ENCODE measurements around the gene PPM1H.

PPM1H gene

DNA sequence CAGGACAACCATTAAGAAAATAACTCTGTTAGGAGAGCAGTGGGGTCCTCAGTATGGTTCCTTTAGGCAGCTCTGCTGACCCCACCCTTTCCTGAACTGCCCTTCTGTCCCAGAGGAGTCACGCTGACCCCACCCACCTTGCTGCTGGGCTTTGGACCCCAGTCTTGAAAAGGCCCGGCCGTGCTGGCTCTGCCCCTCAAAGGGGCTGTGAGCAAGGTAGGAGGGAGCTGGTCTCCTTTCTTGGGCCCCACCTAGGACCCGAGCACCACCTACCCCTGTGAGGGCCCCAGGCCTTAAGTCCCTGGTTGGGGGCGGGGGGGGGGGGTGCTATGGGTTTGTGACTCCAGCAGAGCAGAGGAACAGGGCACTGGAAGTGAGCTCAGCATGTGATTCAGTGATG lies 297.3 kb downstream of the PPM1H start:
- no peak overlapping the region for H3K9ac ChIP-seq (ENCODE audit: low read length)
- no peaks in the 10 kb centered on the region for H3F3A ChIP-seq (ENCODE audit: insufficient read depth, low read length)
- H3K9me3 ChIP-seq (ENCODE audit: low read length) = no peaks in the 10 kb centered on the region
- H3K9me2 ChIP-seq (ENCODE audit: low read depth, low read length) = no peaks in the 10 kb centered on the region
- no peak overlapping the region for H2AFZ ChIP-seq (ENCODE audit: low read length)
- H4K20me1 ChIP-seq (ENCODE audit: insufficient read depth, low read length) = no peaks in the 10 kb centered on the region
- H3K27ac ChIP-seq (ENCODE audit: low read depth, low read length, poor library complexity, severe bottlenecking) = no peak overlapping the region
- TF ChIP-seq, protein P1, sequence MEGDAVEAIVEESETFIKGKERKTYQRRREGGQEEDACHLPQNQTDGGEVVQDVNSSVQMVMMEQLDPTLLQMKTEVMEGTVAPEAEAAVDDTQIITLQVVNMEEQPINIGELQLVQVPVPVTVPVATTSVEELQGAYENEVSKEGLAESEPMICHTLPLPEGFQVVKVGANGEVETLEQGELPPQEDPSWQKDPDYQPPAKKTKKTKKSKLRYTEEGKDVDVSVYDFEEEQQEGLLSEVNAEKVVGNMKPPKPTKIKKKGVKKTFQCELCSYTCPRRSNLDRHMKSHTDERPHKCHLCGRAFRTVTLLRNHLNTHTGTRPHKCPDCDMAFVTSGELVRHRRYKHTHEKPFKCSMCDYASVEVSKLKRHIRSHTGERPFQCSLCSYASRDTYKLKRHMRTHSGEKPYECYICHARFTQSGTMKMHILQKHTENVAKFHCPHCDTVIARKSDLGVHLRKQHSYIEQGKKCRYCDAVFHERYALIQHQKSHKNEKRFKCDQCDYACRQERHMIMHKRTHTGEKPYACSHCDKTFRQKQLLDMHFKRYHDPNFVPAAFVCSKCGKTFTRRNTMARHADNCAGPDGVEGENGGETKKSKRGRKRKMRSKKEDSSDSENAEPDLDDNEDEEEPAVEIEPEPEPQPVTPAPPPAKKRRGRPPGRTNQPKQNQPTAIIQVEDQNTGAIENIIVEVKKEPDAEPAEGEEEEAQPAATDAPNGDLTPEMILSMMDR (IDR thresholded peaks at IDR 0.05; ENCODE audit: low read length) = no peak
- no peak for TF ChIP-seq EZH2 (IDR thresholded peaks at IDR 0.05; ENCODE audit: borderline replicate concordance, low read length)
- H3K79me2 ChIP-seq (ENCODE audit: insufficient read depth, low read length) = no peaks in the 10 kb centered on the region
- no peak overlapping the region for H3K4me3 ChIP-seq (ENCODE audit: low read depth, low read length, poor library complexity, severe bottlenecking)
- H3K27me3 ChIP-seq (ENCODE audit: insufficient read depth, low read length) = no peaks in the 10 kb centered on the region; the same call in 1 of the 2 replicates
- no peaks in the 10 kb centered on the region for H3K36me3 ChIP-seq (ENCODE audit: insufficient read depth, low read length)
- no peak overlapping the region for H3K4me2 ChIP-seq (ENCODE audit: low read length)
- peaks cover under 1% of the 10 kb centered on the region for H3K4me1 ChIP-seq (ENCODE audit: insufficient read depth, low read length, severe bottlenecking)

DNA sequence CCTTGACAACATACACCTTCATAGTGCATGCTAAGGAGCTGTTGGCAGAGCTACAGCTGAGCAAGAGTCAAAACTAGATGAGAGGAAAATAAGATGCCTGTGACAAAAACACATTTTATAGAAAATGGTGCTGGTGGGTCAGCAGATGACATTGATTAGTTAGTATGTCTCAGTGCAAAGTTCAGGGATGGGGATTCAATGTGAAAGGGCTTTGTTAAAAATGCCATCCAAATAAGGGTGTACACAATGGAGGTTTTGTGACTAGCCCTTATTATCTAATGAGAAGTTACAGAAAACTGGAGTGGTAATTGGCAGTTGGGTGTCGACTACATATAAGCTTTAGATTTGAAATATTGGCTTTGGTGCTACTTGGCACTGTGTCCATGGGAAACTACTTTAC lies 299.3 kb downstream of the PPM1H start:
- H4K20me1 ChIP-seq (ENCODE audit: insufficient read depth, low read length) = no peaks in the 10 kb centered on the region
- no peak overlapping the region for H3K4me3 ChIP-seq (ENCODE audit: low read depth, low read length, poor library complexity, severe bottlenecking)
- no peaks in the 10 kb centered on the region for H3K79me2 ChIP-seq (ENCODE audit: insufficient read depth, low read length)
- H3K27me3 ChIP-seq (ENCODE audit: insufficient read depth, low read length) = no peaks in the 10 kb centered on the region; the same call in 1 of the 2 replicates
- H3F3A ChIP-seq (ENCODE audit: insufficient read depth, low read length) = no peaks in the 10 kb centered on the region
- no peak for TF ChIP-seq EZH2 (IDR thresholded peaks at IDR 0.05; ENCODE audit: borderline replicate concordance, low read length)
- TF ChIP-seq, protein P1 (IDR thresholded peaks at IDR 0.05; ENCODE audit: low read length) = no peak
- no peak overlapping the region for H2AFZ ChIP-seq (ENCODE audit: low read length)
- no peak overlapping the region for H3K27ac ChIP-seq (ENCODE audit: low read depth, low read length, poor library complexity, severe bottlenecking)
- no peak overlapping the region for H3K9ac ChIP-seq (ENCODE audit: low read length)
- H3K9me3 ChIP-seq (ENCODE audit: low read length) = no peaks in the 10 kb centered on the region
- no peaks in the 10 kb centered on the region for H3K36me3 ChIP-seq (ENCODE audit: insufficient read depth, low read length)
- peaks cover 14% of the 10 kb centered on the region for H3K4me1 ChIP-seq (ENCODE audit: insufficient read depth, low read length, severe bottlenecking)
- H3K9me2 ChIP-seq (ENCODE audit: low read depth, low read length) = no peaks in the 10 kb centered on the region
- H3K4me2 ChIP-seq (ENCODE audit: low read length) = no peak overlapping the region

DNA sequence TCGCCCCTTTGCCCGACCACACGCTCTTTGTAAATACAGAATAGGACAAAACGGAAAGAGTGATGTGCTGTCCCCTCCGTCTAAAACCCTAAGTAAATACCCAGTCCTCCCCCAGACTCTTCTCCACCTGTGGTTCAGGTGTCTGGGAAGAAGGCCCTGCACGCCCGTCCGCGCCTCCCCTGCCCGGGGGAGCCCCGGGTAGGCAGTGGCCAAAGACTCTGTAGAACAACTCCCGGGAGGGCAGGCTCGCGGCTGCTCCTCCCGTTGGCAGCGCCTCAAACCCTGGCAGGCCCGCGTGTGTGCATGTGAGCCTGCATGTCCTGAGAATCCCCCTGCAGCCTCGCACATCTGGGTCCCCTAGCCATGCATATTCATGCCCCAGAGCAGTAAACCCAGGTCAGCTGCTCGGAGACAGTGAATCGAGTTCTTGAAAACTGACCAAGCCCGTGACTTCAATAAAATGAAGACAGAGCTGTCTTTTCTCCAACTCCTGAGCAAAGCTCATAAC lies 302.5 kb downstream of the PPM1H start:
- Histone ChIP-seq H3K4me3 (ENCODE audit: low read depth, low read length, poor library complexity, severe bottlenecking) (peak overlapping the region; percentile 46), H3K9me2 (ENCODE audit: low read depth, low read length) (no peaks in the 10 kb centered on the region), H3K4me1 (ENCODE audit: insufficient read depth, low read length, severe bottlenecking) (peaks cover 14% of the 10 kb centered on the region), H3K9me3 (ENCODE audit: low read length) (no peaks in the 10 kb centered on the region), H3K36me3 (ENCODE audit: insufficient read depth, low read length) (no peaks in the 10 kb centered on the region), H3K79me2 (ENCODE audit: insufficient read depth, low read length) (no peaks in the 10 kb centered on the region), H2AFZ (ENCODE audit: low read length) (no peak overlapping the region), H3K27ac (ENCODE audit: low read depth, low read length, poor library complexity, severe bottlenecking) (no peak overlapping the region), H3K27me3 (ENCODE audit: insufficient read depth, low read length) (no peaks in the 10 kb centered on the region; the same call in none of the 2 replicates), H3K9ac (ENCODE audit: low read length) (no peak overlapping the region), H3F3A (ENCODE audit: insufficient read depth, low read length) (no peaks in the 10 kb centered on the region), H4K20me1 (ENCODE audit: insufficient read depth, low read length) (no peaks in the 10 kb centered on the region), H3K4me2 (ENCODE audit: low read length) (peak overlapping the region; percentile 51)
- TF ChIP-seq, protein P1 (IDR thresholded peaks at IDR 0.05; ENCODE audit: low read length) = no peak
- no peak for TF ChIP-seq EZH2 (IDR thresholded peaks at IDR 0.05; ENCODE audit: borderline replicate concordance, low read length)

All from OCI-LY1 (cell line).